Spinal cord (tissue), 10 donors: ENCODE measurements around the gene HCN3. TPM values are rescaled to one million over a fixed set of nuclear protein-coding genes. Genes with fewer than 3 reads are reported as not detected.

ENCODE experiments used
- DNase-seq, 6 donors: peaks; one replicate each; pipeline versions ENCODE4 v3.0.0 to v3.0.0-alpha.2; 2013 to 2015; ENCODE audit warnings: low spot score in 6 of 6, low read depth in 4 of 6
- H3K27ac ChIP-seq: one replicate; pipeline ENCODE4 v1.5.1; 2013; ENCODE audit warnings: low read depth, low read length, control low read depth
- H3K27me3 ChIP-seq: one replicate; pipeline ENCODE4 v1.6.1; 2013; ENCODE audit warnings: low read length; ENCODE audit not compliant: control insufficient read depth, insufficient read depth
- H3K36me3 ChIP-seq: one replicate; pipeline ENCODE4 v1.6.1; 2013; ENCODE audit warnings: low read length; ENCODE audit not compliant: control insufficient read depth, insufficient read depth
- H3K4me1 ChIP-seq: one replicate; pipeline ENCODE4 v1.6.1; 2013; ENCODE audit warnings: low read length; ENCODE audit not compliant: control insufficient read depth, insufficient read depth
- H3K4me3 ChIP-seq: one replicate; pipeline ENCODE4 v1.5.1; 2013; ENCODE audit warnings: low read depth, low read length, control low read depth
- H3K9me3 ChIP-seq: one replicate; pipeline ENCODE4 v1.6.1; 2013; ENCODE audit warnings: low read length; ENCODE audit not compliant: control insufficient read depth, insufficient read depth
- WGBS: methylation state at CpG from one replicate; pipeline ENCODE4 v1.1.5; 2013; ENCODE audit warnings: missing lambda C conversion rate; ENCODE audit not compliant: insufficient coverage; 5-methylcytosine and 5-hydroxymethylcytosine counted together
- polyA plus RNA-seq, 2 donors: library from polyadenylated mRNA; unstranded; fragments of 120-200 nt; gene quantifications; one replicate each; pipeline ENCODE4 v1.2.1, GENCODE V29; 2013; ENCODE audit not compliant: insufficient read length in 2 of 2
- total RNA-seq, 2 donors: library from RNA; depleted of rRNA in 1 of 2; stranded (reverse); fragments of 120-200 nt in 1 of 2; fragments of >200 nt in 1 of 2; gene quantifications; one replicate each; pipeline versions ENCODE4 v1.2.3 to v1.2.4, GENCODE V29; 2013 to 2014
- donor health status: healthy.

HCN3 gene
- total and polyA plus RNA-seq, 4 donors: 6.1 to 36.0 (median 18.8) TPM

- 82% methylated on average over 5 of the region's 6 CpGs for WGBS
Observed at GRCh38 chr1:155266553-155266952, 10.7 kb upstream of the HCN3 start.

GRCh38 chr1:155267373-155267772 is 9.9 kb upstream of the HCN3 start:
- WGBS: no CpG with 5 or more reads among the region's 2 CpGs
- H3K27me3 ChIP-seq: no peaks in the 10 kb centered on the region
- H3K36me3 ChIP-seq: peaks cover 74% of the 10 kb centered on the region
- no peak for DNase-seq
- H3K9me3 ChIP-seq: no peaks in the 10 kb centered on the region
- H3K27ac ChIP-seq: no peak overlapping the region
- peaks cover 7% of the 10 kb centered on the region for H3K4me1 ChIP-seq
- H3K4me3 ChIP-seq: no peak overlapping the region

More at GRCh38 chr1:155266553-155266952, 10.7 kb upstream of the HCN3 start:
- Histone ChIP-seq H3K4me3 (no peak overlapping the region), H3K27me3 (no peaks in the 10 kb centered on the region), H3K27ac (no peak overlapping the region), H3K4me1 (peaks cover 7% of the 10 kb centered on the region), H3K36me3 (peaks cover 74% of the 10 kb centered on the region), H3K9me3 (no peaks in the 10 kb centered on the region)
- DNase-seq: no peak

GRCh38 chr1:155268630-155269029 is 8.6 kb upstream of the HCN3 start:
- no peaks in the 10 kb centered on the region for H3K27me3 ChIP-seq
- no peaks in the 10 kb centered on the region for H3K9me3 ChIP-seq
- H3K4me1 ChIP-seq: peaks cover 8% of the 10 kb centered on the region
- 94% methylated on average over 16 of the region's 21 CpGs for WGBS
- peaks cover 66% of the 10 kb centered on the region for H3K36me3 ChIP-seq
- H3K27ac ChIP-seq: no peak overlapping the region
- no peak overlapping the region for H3K4me3 ChIP-seq
- DNase-seq: no peak

GRCh38 chr1:155269381-155269780 is 7.9 kb upstream of the HCN3 start:
- Histone ChIP-seq H3K4me1 (peaks cover 12% of the 10 kb centered on the region), H3K27ac (no peak overlapping the region), H3K36me3 (peaks cover 60% of the 10 kb centered on the region), H3K27me3 (no peaks in the 10 kb centered on the region), H3K9me3 (no peaks in the 10 kb centered on the region), H3K4me3 (no peak overlapping the region)
- WGBS: 95% methylated on average over 21 of the region's 21 CpGs
- no peak for DNase-seq

GRCh38 chr1:155272466-155273342 is 4.6 kb upstream of the HCN3 start:
- Histone ChIP-seq H3K27ac (peak overlapping the region; percentile 93), H3K4me3 (peak overlapping the region; percentile 77), H3K4me1 (peaks cover 15% of the 10 kb centered on the region), H3K36me3 (peaks cover 31% of the 10 kb centered on the region), H3K27me3 (no peaks in the 10 kb centered on the region), H3K9me3 (no peaks in the 10 kb centered on the region)
- no peak for DNase-seq
- WGBS: under 1% methylated on average over 38 of the region's 44 CpGs

GRCh38 chr1:155273343-155274245 is 3.7 kb upstream of the HCN3 start, which contains the start of gene CLK2:
CLK2 (minus strand) TSS chr1:155273504; CDS start chr1:155270977, 2,527 bp downstream.
- 0% methylated on average over 41 of the region's 61 CpGs for WGBS
- Histone ChIP-seq H3K36me3 (peaks cover 23% of the 10 kb centered on the region), H3K27me3 (no peaks in the 10 kb centered on the region), H3K4me1 (peaks cover 22% of the 10 kb centered on the region), H3K4me3 (peak within 1 kb of the TSS; percentile 77), H3K9me3 (no peaks in the 10 kb centered on the region), H3K27ac (peak within 1 kb of the TSS; percentile 93)
- peak in 5 of 6 donors; percentile 87 to 98 (median 92) for DNase-seq

- peak in 3 of 6 donors; percentile 19 to 92 (median 75) for DNase-seq
- peak overlapping the region; percentile 49 for H3K4me3 ChIP-seq
- peak overlapping the region; percentile 57 for H3K27ac ChIP-seq
- H3K4me1 ChIP-seq: peaks cover 25% of the 10 kb centered on the region
- H3K36me3 ChIP-seq: peaks cover 9% of the 10 kb centered on the region
- H3K27me3 ChIP-seq: no peaks in the 10 kb centered on the region
- no peaks in the 10 kb centered on the region for H3K9me3 ChIP-seq
- WGBS: 0% methylated on average over 20 of the region's 29 CpGs
Observed at GRCh38 chr1:155277902-155278688, 832 bp downstream of the HCN3 start.

GRCh38 chr1:155278689-155279160 is 1.5 kb downstream of the HCN3 start:
- peaks cover 10% of the 10 kb centered on the region for H3K36me3 ChIP-seq
- H3K27ac ChIP-seq: no peak overlapping the region
- H3K27me3 ChIP-seq: no peaks in the 10 kb centered on the region
- no peak for DNase-seq
- H3K9me3 ChIP-seq: no peaks in the 10 kb centered on the region
- WGBS: 34% methylated on average over 6 of the region's 10 CpGs
- peaks cover 22% of the 10 kb centered on the region for H3K4me1 ChIP-seq
- peak overlapping the region; percentile 49 for H3K4me3 ChIP-seq

GRCh38 chr1:155279268-155279667 is 2.0 kb downstream of the HCN3 start:
- Histone ChIP-seq H3K27ac (no peak overlapping the region), H3K4me3 (no peak overlapping the region)
- WGBS: 55% methylated on average over 1 of the region's 2 CpGs

More at GRCh38 chr1:155279268-155279667, 2.0 kb downstream of the HCN3 start:
- Histone ChIP-seq H3K4me1 (peaks cover 19% of the 10 kb centered on the region), H3K27me3 (no peaks in the 10 kb centered on the region), H3K9me3 (no peaks in the 10 kb centered on the region), H3K36me3 (peaks cover 16% of the 10 kb centered on the region)
- peak in 2 of 6 donors; percentile 31 to 42 for DNase-seq
